HepG2 (cell line): ENCODE data around the gene RPH3AL.

Experiments used
- BHLHE40 ChIP-seq: IDR thresholded peaks from 2 replicates; pipeline ENCODE4 v1.6.1; 2011; ENCODE audit warnings: low read length, improper control_type of control experiment
- CC2D1A ChIP-seq: sonication (generic); formaldehyde crosslinking; IDR thresholded peaks from 2 replicates; pipeline ENCODE4 v1.8.1; 2023; ENCODE audit warnings: mild to moderate bottlenecking, missing genetic modification reagents
- CTCF ChIP-seq: sonication (generic); formaldehyde crosslinking; IDR thresholded peaks from 2 replicates; pipeline ENCODE4 v1.5.0; 2020; ENCODE audit warnings: mild to moderate bottlenecking, missing genetic modification reagents, moderate library complexity
- EP300 ChIP-seq, 3 experiments: sonication (generic) in 1 of 3; formaldehyde crosslinking in 1 of 3; IDR thresholded peaks; 2 replicates each; pipeline versions ENCODE4 v1.5.1 to v1.6.1; 2011 to 2020; ENCODE audit warnings: low read depth in 2 of 3, low read length in 2 of 3, borderline replicate concordance in 1 of 3, improper control_type of control experiment in 1 of 3, mild to moderate bottlenecking in 1 of 3, missing genetic modification reagents in 1 of 3, moderate library complexity in 1 of 3
- HCFC1 ChIP-seq: fragments of 150-350 bp; IDR thresholded peaks from 2 replicates; pipeline ENCODE4 v1.6.1; 2014; ENCODE audit warnings: low read depth, low read length
- SNRNP70 ChIP-seq: fragments of 200-400 bp; formaldehyde crosslinking; IDR thresholded peaks from 2 replicates; pipeline ENCODE4 v1.6.1; 2017; ENCODE audit warnings: mild to moderate bottlenecking, low read depth, low read length, moderate library complexity
- ZZZ3 ChIP-seq: sonication (generic); formaldehyde crosslinking; IDR thresholded peaks from 2 replicates; pipeline ENCODE4 v1.4.0; 2020; ENCODE audit warnings: missing genetic modification reagents, mild to moderate bottlenecking, borderline replicate concordance
- TF ChIP-seq, protein P1 (sequence below): sonication (generic); formaldehyde crosslinking; conservative IDR thresholded peaks from 2 replicates; pipeline ENCODE4 v1.4.0; 2020; ENCODE audit warnings: missing genetic modification reagents

DNA sequence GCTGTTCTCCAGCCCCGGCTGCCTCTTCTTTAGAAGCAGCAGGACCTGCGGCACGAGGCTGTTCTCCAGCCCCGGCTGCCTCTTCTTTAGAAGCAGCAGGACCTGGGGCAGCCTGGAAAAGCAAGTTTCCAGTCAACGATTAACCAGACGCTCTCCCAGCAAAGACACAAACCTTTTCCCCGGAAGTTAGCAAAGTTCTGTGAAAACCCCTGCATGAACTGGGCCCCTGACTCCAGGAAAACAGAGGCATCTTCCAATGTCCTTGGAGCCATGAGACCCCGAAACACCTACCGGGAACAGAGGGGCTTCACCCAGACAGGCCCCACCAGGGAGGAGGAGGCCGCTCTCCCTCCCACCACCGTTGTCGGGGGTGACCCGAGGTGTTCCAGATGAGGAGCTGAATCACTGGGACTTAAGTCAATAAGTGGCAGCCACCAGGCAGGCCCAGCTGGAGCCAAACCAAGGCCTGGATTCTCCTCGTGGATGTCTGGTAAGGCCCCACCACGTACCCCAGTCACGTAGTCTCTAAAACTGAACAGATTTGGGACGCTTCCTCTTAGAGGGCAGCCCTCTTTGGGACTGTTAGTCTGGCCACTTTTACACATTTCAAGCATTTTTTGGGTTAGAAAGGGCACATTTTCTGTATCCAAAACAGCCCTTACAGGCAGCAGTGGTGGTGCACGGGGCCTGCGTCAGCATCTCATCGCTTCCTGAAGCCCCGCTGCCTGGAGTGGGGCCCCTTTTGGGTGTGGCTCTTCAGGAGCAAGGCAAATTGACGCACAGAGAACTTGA, at the start of gene RPH3AL:
- TF ChIP-seq EP300 (IDR thresholded peaks at IDR 0.05; ENCODE audit: low read depth in 2 of 2, low read length in 2 of 2): peak; percentile 5 to 95; a peak in 1 of 4 replicates
- TF ChIP-seq EP300 (CRISPR knock-in tag; IDR thresholded peaks at IDR 0.05; ENCODE audit: borderline replicate concordance): no peak; the same call in 1 of the 2 replicates
- no peak for TF ChIP-seq HCFC1
- TF ChIP-seq CC2D1A (CRISPR knock-in tag): no peak; the same call in 1 of the 2 replicates
- TF ChIP-seq, protein P1, sequence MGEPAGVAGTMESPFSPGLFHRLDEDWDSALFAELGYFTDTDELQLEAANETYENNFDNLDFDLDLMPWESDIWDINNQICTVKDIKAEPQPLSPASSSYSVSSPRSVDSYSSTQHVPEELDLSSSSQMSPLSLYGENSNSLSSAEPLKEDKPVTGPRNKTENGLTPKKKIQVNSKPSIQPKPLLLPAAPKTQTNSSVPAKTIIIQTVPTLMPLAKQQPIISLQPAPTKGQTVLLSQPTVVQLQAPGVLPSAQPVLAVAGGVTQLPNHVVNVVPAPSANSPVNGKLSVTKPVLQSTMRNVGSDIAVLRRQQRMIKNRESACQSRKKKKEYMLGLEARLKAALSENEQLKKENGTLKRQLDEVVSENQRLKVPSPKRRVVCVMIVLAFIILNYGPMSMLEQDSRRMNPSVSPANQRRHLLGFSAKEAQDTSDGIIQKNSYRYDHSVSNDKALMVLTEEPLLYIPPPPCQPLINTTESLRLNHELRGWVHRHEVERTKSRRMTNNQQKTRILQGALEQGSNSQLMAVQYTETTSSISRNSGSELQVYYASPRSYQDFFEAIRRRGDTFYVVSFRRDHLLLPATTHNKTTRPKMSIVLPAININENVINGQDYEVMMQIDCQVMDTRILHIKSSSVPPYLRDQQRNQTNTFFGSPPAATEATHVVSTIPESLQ (CRISPR knock-in tag): no peak
- TF ChIP-seq ZZZ3: peak; percentile 62
- peak; percentile 40 for TF ChIP-seq BHLHE40
- TF ChIP-seq SNRNP70: no peak
- 0 out of 2 replicates have a peak, but pooled peaks have one; percentile 7 for TF ChIP-seq CTCF (CRISPR knock-in tag)
